Activated CD4-positive, alpha-beta T cell treated with anti-CD3 and anti-CD28 coated beads for 4 hours (primary cell): ENCODE measurements around the gene RPTOR.
"Not testable (repeated sequence)": the region's sequence is repeated elsewhere in the genome, so short reads cannot be mapped to it uniquely, and the experiment has no call there.

Experiments used
- DNase-seq, 2 donors: peaks; one replicate each; pipeline ENCODE4 v3.0.0-alpha.2; 2020

The RPTOR gene

DNA sequence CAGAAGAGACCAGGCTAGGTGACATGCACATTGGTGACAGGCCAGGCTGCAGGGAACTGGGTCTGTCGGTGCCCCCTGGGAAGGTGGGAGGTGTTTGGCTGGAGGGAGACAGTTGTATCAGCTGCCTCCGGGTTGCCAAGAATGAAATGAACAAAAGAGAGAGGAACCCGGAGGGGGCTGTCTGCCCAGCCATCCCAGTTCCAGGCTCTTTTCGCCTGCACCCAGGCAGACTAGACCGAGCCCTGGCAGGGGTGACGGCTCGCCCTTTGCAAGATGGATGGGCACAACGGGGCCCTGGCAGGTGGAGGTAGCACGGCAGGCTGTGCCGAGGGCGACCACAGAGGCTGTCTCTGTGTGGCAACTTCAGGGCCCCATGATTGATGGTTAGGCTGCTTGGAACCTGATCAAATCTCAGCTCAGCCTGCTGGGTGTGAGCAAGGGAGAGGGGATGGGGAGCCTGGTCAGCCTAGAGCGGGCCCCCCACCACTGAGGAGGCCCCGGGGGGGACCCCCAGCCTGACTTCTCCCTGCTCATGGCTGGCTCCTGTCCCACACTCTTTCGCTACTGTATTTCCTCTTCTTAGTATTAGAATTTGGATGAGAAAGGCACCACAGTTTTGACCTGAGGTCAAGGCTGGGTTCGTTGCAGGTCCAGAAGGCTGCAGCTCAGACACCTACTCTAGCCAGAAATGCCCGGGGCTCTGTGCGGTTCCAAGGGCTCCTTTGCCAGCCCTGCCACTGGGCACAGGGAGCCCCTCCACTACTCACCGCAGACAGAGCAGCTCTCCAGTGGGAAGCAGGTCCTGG is 328.1 kb downstream of the RPTOR start:
- no peak for DNase-seq

- DNase-seq, result no peak
These were observed 328.8 kb downstream of the RPTOR start for GRCh38 chr17:80873307-80873951.

GRCh38 chr17:80874866-80875445 is 330.3 kb downstream of the RPTOR start:
- DNase-seq, result no peak

- DNase-seq, result not testable (repeated sequence)
These were observed 330.9 kb downstream of the RPTOR start for GRCh38 chr17:80875480-80875995.

GRCh38 chr17:80876456-80876949 is 331.9 kb downstream of the RPTOR start:
- not testable (repeated sequence) for DNase-seq

DNA sequence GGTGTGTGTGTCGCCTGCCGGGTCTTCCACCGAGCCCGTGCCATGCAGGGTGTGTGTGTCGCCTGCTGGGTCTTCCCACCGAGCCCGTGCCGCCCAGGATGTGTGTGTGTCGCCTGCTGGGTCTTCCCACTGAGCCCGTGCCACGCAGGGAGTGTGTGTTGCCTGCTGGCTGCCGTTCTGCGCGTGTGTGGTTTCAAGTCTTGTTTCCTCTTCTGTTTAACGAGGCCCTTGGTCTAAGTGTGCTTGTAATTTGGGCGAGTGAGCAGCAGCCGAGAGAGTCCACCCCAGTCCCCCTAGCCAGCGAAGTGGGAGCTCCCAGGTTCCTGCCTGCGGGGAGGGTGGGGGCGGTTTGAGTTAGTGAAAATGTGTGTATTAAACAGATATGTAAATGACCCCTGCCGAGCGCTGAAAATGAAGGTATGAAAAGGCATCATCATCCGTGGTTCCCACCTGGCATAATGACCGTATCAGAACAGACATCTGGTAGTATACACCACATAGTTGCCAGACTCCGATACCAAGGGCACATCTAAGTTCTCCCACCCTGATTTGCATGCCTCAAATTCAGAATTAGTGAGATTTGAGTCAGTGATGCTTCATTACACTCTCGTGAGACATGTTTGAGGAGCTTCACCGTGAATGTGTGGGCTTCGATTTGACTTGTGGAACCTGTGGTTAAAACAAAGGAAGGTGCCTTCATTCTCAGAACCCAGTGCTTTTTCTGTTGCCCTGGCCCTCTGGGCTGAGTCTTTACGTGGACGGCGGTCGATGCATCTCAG is 332.5 kb downstream of the RPTOR start:
- peak; percentile 34 to 47 for DNase-seq

GRCh38 chr17:80877729-80878303 is 333.2 kb downstream of the RPTOR start:
- no peak for DNase-seq

DNA sequence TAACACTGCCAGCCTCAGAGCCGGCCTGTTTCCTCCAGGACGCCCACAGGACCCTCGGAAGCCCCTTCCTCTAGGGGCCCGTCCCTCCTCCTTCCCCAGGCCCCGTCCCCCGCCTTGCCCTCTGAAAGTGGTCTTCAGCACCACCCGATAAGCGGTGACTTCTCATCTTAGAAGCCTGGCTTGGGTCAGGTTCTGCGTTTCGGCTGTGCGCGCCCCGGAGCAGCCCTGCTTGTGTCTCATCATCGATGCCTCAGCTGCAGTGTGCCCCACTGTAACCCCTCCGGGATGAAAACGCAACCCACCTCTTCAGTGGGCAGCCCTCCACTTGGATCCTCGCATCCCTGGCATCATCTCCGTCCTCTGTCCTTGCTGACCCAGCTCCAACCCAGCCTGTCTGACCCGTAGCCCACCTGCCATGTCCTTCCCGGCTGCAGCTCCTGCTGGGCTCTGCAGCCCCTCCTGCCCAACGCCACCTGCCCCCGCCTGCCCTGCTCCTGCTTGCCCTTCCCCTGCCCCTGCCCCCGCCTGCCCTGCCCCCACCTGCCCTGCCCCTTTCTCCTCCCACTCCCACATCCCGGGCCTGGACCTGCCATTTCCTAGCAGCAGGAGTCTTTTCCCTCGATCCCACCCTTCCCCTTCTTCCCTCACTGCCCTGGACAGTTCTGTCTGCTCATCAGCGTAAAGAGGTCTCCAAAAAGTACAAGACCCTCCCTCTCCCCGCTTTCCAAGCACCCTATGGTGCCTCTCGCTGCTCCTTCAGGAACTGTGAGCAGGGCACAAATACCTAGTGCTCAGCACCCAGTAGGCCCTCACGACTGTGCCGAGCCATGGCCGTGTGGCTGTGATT is 334.5 kb downstream of the RPTOR start:
- DNase-seq, result no peak

GRCh38 chr17:80879723-80880647 is 335.3 kb downstream of the RPTOR start:
- DNase-seq, result no peak

- no peak for DNase-seq
These were observed 336.0 kb downstream of the RPTOR start for GRCh38 chr17:80880648-80880985.

DNA sequence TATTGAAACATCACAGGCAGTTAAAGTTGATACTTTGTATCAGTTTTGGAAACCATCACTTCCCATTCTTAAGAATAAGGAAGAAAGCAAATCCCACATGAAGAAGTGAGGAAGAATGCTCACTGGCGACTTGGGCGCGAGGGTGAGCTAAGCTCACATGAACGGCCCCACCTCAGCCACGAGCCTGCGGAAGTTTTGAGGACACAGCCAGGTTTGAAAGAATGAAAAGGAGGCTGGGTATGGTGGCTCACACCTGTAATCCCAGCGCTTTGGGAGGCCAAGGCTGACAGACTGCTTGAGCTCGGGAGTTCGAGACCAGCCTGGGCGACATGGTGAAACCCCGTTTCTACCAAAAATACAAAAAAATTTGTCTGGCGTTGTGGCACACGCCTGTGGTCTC is 336.7 kb downstream of the RPTOR start:
- DNase-seq, result no peak

- no peak for DNase-seq
These were observed 337.7 kb downstream of the RPTOR start for GRCh38 chr17:80882323-80882722.

- no peak for DNase-seq
These were observed 338.5 kb downstream of the RPTOR start for GRCh38 chr17:80882926-80883685.

GRCh38 chr17:80883831-80884735 is 339.4 kb downstream of the RPTOR start:
- DNase-seq, result no peak

DNA sequence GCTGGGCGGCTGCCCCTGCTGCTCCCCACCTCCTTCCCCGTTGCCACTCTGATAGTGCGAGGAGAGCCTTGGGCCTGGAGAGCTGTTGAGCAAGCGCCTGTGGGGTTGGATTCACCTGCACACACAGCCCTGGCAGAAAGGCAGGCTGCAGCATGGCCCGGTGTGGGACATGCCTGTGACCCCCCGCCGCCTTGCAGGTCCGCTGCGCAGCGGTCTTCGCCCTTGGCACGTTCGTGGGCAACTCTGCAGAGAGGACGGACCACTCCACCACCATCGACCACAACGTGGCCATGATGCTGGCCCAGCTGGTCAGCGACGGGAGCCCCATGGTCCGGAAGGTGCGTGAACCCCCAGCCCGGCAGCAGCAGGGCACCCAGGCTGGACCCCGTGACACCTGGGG is 340.2 kb downstream of the RPTOR start:
- DNase-seq, result no peak

- DNase-seq, result no peak
These were observed 341.4 kb downstream of the RPTOR start for GRCh38 chr17:80885947-80886582.

DNA sequence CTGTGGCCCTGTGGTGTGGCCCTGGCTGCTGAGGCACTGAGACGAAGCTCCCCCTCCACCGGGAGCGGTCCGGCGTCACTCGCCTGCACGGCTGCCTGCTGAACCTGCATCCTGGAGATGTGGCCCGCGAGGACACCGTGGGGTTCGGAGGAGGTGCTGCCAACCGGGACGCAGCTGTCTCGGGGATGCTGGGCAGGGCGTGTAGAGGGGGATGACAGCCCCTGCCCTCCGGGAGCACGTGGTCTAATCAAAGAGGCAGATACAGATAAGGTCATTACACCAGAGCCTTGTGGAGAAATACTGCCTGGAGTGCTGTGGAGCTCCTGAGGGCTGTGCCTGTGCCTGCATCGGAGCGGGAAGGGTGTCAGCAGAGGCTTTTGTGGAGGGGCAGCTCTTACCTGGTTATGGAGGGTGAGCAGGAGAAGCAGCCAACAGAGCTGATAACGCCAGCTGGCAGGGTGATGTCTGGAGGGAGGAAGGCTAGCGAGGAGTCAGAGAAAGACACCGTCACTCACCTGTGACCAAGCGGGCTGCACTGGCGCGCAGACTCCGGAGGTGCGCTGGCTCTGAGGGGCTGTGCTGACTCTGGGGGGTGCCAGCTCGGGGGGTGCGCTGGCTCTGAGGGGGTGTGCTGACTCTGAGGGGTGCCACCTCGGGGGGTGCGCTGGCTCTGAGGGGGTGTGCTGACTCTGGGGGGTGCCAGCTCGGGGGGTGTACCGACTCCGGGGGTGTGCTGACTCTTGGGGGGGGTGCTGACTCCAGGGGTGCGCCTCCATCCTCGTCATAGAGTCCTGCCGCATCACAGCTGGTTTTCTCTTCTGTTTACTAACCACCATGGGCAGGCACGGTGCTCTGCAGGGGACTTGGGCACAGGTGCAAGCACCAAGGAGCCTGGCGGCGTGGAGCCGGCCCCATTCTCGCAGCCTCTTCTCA is 342.3 kb downstream of the RPTOR start:
- no peak for DNase-seq
